ENCODE results near the gene RREB1. TPM values are rescaled to one million over a fixed set of nuclear protein-coding genes. Genes with fewer than 3 reads are reported as not detected.

The RREB1 gene
- total and polyA plus RNA-seq, 12 donors: 3.0 to 47.1 (median 36.1) TPM

DNA sequence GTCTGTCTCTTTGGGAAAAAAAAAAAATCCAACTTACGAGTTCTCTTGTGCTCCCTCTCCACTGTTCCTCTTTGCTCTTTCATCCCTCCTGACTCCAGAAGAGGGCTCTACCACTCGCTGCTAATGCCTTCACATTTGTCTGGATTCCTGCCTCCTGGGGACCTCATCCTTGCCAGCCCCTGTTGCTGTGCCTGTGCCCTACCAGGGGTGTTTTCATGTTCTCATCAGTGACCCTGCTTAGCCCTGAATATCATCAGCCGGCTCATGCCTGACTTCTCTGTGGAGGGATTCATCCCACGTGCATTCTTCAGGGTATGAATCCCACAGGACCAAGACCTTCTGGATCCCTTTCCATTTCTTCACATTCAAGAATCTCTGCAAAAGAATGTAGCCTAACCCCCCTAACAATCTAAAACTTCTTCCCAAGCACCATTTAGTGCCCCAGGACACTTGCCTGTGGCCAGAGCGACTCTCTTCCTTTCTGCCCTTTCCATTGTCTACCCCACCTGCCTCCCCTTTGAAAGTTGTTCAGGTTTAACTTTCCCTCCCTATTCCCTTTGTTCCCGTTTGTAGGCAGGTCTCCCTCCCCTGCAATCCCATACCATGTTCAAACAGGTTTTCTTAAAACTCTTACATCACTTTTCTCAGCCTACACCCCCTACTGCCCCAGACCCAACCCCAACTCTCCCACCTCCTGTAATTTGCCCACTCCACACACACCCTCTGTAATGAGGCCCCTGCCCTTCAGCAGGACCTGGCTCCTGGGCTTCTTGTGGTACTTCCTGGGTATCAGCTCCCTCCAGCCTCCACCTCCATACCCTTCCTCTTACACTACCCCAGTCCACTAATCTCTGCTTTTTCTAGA is 50.2 kb downstream of the RREB1 start:
- Histone ChIP-seq H3K4me1 (peaks cover 3 to 99% (median 84%) of the 10 kb centered on the region in 9 donors), H3K27ac (peak overlapping the region in 2 of 10 donors; percentile 3 to 10)

GRCh38 chr6:7159790-7160525 is 52.2 kb downstream of the RREB1 start:
- peak in 3 of 8 donors; percentile 25 to 54 (median 53) for ATAC-seq
- Histone ChIP-seq H3K9me3 (no peaks in the 10 kb centered on the region), H3K27me3 (no peaks in the 10 kb centered on the region), H3K4me1 (peaks cover 10 to 98% (median 77%) of the 10 kb centered on the region in 9 donors), H3K36me3 (peaks cover 0 to 8% (median 0%) of the 10 kb centered on the region in 9 donors), H3K27ac (peak overlapping the region in 3 of 10 donors; percentile 27 to 45 (median 36)), H3K4me3 (no peak overlapping the region)
- TF ChIP-seq, protein P1, sequence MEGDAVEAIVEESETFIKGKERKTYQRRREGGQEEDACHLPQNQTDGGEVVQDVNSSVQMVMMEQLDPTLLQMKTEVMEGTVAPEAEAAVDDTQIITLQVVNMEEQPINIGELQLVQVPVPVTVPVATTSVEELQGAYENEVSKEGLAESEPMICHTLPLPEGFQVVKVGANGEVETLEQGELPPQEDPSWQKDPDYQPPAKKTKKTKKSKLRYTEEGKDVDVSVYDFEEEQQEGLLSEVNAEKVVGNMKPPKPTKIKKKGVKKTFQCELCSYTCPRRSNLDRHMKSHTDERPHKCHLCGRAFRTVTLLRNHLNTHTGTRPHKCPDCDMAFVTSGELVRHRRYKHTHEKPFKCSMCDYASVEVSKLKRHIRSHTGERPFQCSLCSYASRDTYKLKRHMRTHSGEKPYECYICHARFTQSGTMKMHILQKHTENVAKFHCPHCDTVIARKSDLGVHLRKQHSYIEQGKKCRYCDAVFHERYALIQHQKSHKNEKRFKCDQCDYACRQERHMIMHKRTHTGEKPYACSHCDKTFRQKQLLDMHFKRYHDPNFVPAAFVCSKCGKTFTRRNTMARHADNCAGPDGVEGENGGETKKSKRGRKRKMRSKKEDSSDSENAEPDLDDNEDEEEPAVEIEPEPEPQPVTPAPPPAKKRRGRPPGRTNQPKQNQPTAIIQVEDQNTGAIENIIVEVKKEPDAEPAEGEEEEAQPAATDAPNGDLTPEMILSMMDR (IDR thresholded peaks at IDR 0.05): no peak
- DNase-seq: no peak
- intact Hi-C loops (cut with DNase I): loop anchor here in 1 of 10 donors (10.0 kb wide), 1 partner anchor 45 kb away; no protein-coding TSS in a partner anchor
- WGBS, 2 donors: 83 to 87% methylated on average over 4 of the region's 4 CpGs

More for the DNA sequence above, 50.2 kb downstream of the RREB1 start:
- intact Hi-C loops (cut with DNase I): no loop called here
- Histone ChIP-seq H3K27me3 (no peaks in the 10 kb centered on the region), H3K36me3 (no peaks in the 10 kb centered on the region), H3K9me3 (no peaks in the 10 kb centered on the region), H3K4me3 (no peak overlapping the region)
- TF ChIP-seq, protein P1 (IDR thresholded peaks at IDR 0.05): peak in 3 of 9 donors; percentile 13 to 18 (median 14)
- 74 to 75% methylated on average over 6 of the region's 6 CpGs for WGBS, 2 donors
- ATAC-seq (peak in 2 of 8 donors; percentile 17 to 34), DNase-seq (no peak)

- no peaks in the 10 kb centered on the region for H3K9me3 ChIP-seq
- H3K27ac ChIP-seq: no peak overlapping the region
- intact Hi-C loops (cut with DNase I): loop anchor here in 1 of 10 donors (10.0 kb wide), 1 partner anchor 46 kb away; no protein-coding TSS in a partner anchor
- H3K36me3 ChIP-seq: peaks cover 0 to 8% (median 0%) of the 10 kb centered on the region in 9 donors
- H3K4me3 ChIP-seq: no peak overlapping the region
- TF ChIP-seq, protein P1 (IDR thresholded peaks at IDR 0.05): no peak
- no peaks in the 10 kb centered on the region for H3K27me3 ChIP-seq
- ATAC-seq (no peak), DNase-seq (no peak)
- H3K4me1 ChIP-seq: peaks cover 12 to 98% (median 77%) of the 10 kb centered on the region in 9 donors
Measured at GRCh38 chr6:7161253-7161623, 53.5 kb downstream of the RREB1 start.

- H3K27me3 ChIP-seq: no peaks in the 10 kb centered on the region
- peak overlapping the region in 1 of 10 donors; percentile 6 for H3K27ac ChIP-seq
- no peak overlapping the region for H3K4me3 ChIP-seq
- intact Hi-C loops (cut with DNase I): loop anchor here in 1 of 10 donors (10.0 kb wide), 1 partner anchor 47 kb away; no protein-coding TSS in a partner anchor
- ATAC-seq: no peak
- peaks cover 12 to 98% (median 77%) of the 10 kb centered on the region in 9 donors for H3K4me1 ChIP-seq
- WGBS, 2 donors: 74 to 88% methylated on average over 4 of the region's 4 CpGs
- H3K9me3 ChIP-seq: no peaks in the 10 kb centered on the region
- no peak for DNase-seq
- TF ChIP-seq, protein P1 (IDR thresholded peaks at IDR 0.05): no peak
- peaks cover 0 to 8% (median 0%) of the 10 kb centered on the region in 9 donors for H3K36me3 ChIP-seq
Measured at GRCh38 chr6:7161845-7162244, 54.1 kb downstream of the RREB1 start.

All from heart right ventricle (tissue), 16 donors.